A673 (cell line): ENCODE measurements around the gene CFP. TPM values are rescaled to one million over a fixed set of nuclear protein-coding genes. Genes with fewer than 3 reads are reported as not detected.

Experiments
- BruUV-seq: library from RNA; stranded (reverse); fragments of 400-500 nt; replicated peaks from 2 replicates; lab custom pipeline; 2021; lab: Mats Ljungman, UMichigan
- CTCF ChIA-PET: fragments of 300-600 bp; sonication (Branson Sonifier 250); formaldehyde crosslinking; loops from one replicate; lab custom pipeline; 2022; ENCODE audit warnings: antibody characterized with exemption; lab: Charles Lee
- POLR2A ChIA-PET: fragments of 300-600 bp; sonication (Branson Sonifier 250); formaldehyde crosslinking; loops from one replicate; lab custom pipeline; 2022; ENCODE audit warnings: antibody characterized with exemption; ENCODE audit not compliant: low non-redundant PET; lab: Charles Lee
- DNase-seq: peaks from one replicate; pipeline ENCODE4 v3.0.0-alpha.2; 2015; ENCODE audit warnings: low spot score
- H3K27ac ChIP-seq: fragments of 200-600 bp; sonication (generic); 2 replicates; pipeline ENCODE4 v1.5.1; 2016; ENCODE audit warnings: mixed run types, low read depth, mild to moderate bottlenecking, mixed read lengths, antibody characterized with exemption, low read length; ENCODE audit not compliant: poor library complexity, severe bottlenecking
- H3K27me3 ChIP-seq: fragments of 200-600 bp; sonication (generic); replicated peaks from 2 replicates; pipeline ENCODE4 v1.6.1; 2017; ENCODE audit warnings: mixed run types, low read depth, mild to moderate bottlenecking, mixed read lengths, antibody characterized with exemption, low read length; ENCODE audit not compliant: insufficient read depth, poor library complexity
- H3K36me3 ChIP-seq: fragments of 200-600 bp; sonication (generic); 2 replicates; pipeline ENCODE4 v1.6.1; 2016; ENCODE audit warnings: mixed run types, mild to moderate bottlenecking, mixed read lengths, antibody characterized with exemption, low read length; ENCODE audit not compliant: insufficient read depth, poor library complexity, severe bottlenecking
- H3K4me1 ChIP-seq: fragments of 200-600 bp; sonication (generic); 2 replicates; pipeline ENCODE4 v1.6.1; 2017; ENCODE audit warnings: mixed run types, mild to moderate bottlenecking, mixed read lengths, antibody characterized with exemption, low read length; ENCODE audit not compliant: insufficient read depth, poor library complexity, severe bottlenecking
- H3K4me3 ChIP-seq: fragments of 200-600 bp; sonication (generic); 2 replicates; pipeline ENCODE4 v1.5.1; 2016; ENCODE audit warnings: low read depth, mixed run types, mild to moderate bottlenecking, mixed read lengths, low read length; ENCODE audit not compliant: poor library complexity, severe bottlenecking
- H3K9me3 ChIP-seq: fragments of 200-600 bp; sonication (generic); 2 replicates; pipeline ENCODE4 v1.6.1; 2016; ENCODE audit warnings: mixed run types, low read depth, mild to moderate bottlenecking, mixed read lengths, antibody characterized with exemption, low read length; ENCODE audit not compliant: poor library complexity, severe bottlenecking
- EZH2 ChIP-seq: fragments of 200-600 bp; sonication (generic); IDR thresholded peaks from 2 replicates; pipeline ENCODE4 v1.6.1; 2017; ENCODE audit warnings: borderline replicate concordance, low read depth, mild to moderate bottlenecking, mixed read lengths, antibody characterized with exemption, low read length; ENCODE audit not compliant: poor library complexity, severe bottlenecking
- intact Hi-C: fragments of 100-400 bp; cut with micrococcal nuclease; formaldehyde crosslinking; loops from one replicate; pipeline ENCODE4 v1.10.0; 2022; ENCODE audit not compliant: unreplicated experiment
- total RNA-seq: library from RNA; stranded (reverse); gene quantifications from 2 replicates; pipeline ENCODE4 v1.2.3, GENCODE V29; 2021
- TF ChIP-seq, protein P1 (sequence below): fragments of 300-800, 200-600 bp; sonication (generic); conservative IDR thresholded peaks from 2 replicates; pipeline ENCODE4 v1.5.1; 2017; ENCODE audit warnings: low read depth, mild to moderate bottlenecking, antibody characterized with exemption, low read length, moderate library complexity, mixed read lengths

Gene CFP
- total RNA-seq, 1 experiment from 2014 or later, result 2.3 TPM

DNA sequence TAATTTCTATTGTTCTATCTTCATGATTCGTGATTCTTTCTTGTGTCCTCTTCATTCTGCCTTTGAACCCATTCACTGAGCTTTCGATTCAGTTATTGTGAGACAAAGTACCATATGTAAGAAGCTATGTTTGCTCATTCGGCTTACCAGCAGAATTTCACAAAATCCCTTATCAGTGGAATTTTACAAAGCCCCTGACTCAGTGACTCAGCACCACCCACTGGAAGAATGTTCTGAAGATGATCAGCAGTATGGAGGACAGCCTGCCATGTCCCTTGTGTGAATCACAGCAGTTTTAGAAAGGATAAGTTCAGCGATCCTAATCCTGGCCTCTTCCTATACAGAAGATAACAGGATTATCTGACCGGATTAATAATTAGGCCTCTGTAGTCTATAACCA, 35.0 kb upstream of the CFP start:
- no peak overlapping the region for H3K4me3 ChIP-seq
- no peak for DNase-seq
- TF ChIP-seq, protein P1, sequence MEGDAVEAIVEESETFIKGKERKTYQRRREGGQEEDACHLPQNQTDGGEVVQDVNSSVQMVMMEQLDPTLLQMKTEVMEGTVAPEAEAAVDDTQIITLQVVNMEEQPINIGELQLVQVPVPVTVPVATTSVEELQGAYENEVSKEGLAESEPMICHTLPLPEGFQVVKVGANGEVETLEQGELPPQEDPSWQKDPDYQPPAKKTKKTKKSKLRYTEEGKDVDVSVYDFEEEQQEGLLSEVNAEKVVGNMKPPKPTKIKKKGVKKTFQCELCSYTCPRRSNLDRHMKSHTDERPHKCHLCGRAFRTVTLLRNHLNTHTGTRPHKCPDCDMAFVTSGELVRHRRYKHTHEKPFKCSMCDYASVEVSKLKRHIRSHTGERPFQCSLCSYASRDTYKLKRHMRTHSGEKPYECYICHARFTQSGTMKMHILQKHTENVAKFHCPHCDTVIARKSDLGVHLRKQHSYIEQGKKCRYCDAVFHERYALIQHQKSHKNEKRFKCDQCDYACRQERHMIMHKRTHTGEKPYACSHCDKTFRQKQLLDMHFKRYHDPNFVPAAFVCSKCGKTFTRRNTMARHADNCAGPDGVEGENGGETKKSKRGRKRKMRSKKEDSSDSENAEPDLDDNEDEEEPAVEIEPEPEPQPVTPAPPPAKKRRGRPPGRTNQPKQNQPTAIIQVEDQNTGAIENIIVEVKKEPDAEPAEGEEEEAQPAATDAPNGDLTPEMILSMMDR, result no peak
- no peak for TF ChIP-seq EZH2
- no peak overlapping the region for H3K27ac ChIP-seq
- H3K4me1 ChIP-seq, result peaks cover 1% of the 10 kb centered on the region
- ChIA-PET POLR2A (no interaction called here), CTCF (no interaction called here)
- no peaks in the 10 kb centered on the region for H3K27me3 ChIP-seq
- intact Hi-C loops, result no loop called here
- no TSS peak for BruUV-seq
- no peaks in the 10 kb centered on the region for H3K36me3 ChIP-seq
- H3K9me3 ChIP-seq, result no peaks in the 10 kb centered on the region

DNA sequence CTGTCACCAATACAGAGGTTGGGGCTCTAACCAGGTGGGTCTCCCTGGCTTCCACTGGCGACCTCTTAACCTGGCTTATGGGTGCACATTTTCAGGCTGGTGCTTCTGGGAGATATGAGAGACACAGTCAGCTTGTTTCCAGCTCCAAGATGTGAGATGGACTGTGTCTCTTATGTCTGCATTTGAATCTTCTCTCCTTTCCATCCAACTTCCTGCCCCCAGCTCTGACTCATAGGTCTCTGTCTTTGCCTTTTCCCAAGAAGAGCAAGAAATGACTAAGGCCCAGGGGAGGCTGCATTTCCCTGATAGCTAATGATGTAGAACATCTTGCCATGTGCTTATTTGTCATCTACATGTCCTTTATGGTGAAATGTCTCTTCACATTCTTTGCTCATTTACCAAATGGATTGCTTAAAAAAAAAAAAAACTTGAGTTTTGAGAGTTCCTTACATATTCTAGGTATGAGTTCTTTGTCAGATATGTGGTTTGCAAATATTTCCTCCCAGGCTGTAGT, 32.5 kb upstream of the CFP start:
- ChIA-PET CTCF (no interaction called here), POLR2A (no interaction called here)
- no peak overlapping the region for H3K4me3 ChIP-seq
- BruUV-seq, result no TSS peak
- TF ChIP-seq, protein P1, result no peak
- no peak for TF ChIP-seq EZH2
- peak; percentile 66 for DNase-seq
- H3K9me3 ChIP-seq, result no peaks in the 10 kb centered on the region
- H3K27ac ChIP-seq, result no peak overlapping the region
- H3K4me1 ChIP-seq, result peaks cover 4% of the 10 kb centered on the region
- intact Hi-C loops, result no loop called here
- H3K36me3 ChIP-seq, result peaks cover 3% of the 10 kb centered on the region
- no peaks in the 10 kb centered on the region for H3K27me3 ChIP-seq

DNA sequence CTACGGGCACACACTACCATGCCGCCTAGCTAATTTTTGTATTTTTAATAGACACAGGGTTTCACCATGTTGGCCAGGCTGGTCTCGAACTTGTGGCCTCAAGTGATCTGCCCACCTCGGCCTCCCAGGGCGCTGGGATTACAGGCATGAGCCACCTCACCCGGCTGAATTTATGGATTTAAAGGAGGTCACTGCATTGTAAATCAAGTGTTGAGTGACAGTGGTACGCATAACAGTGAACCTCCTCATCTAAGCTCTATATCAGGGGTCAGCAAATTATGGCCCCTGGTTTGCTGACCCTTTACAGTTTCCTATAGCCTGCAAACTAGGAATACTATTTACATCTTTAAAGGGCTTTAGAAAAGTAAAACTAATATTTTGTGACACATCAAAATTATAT, 31.8 kb upstream of the CFP start:
- H3K27ac ChIP-seq, result no peak overlapping the region

More for the DNA sequence above, 31.8 kb upstream of the CFP start:
- DNase-seq, result no peak
- Histone ChIP-seq H3K9me3 (no peaks in the 10 kb centered on the region), H3K4me3 (no peak overlapping the region), H3K27me3 (no peaks in the 10 kb centered on the region), H3K4me1 (peaks cover 4% of the 10 kb centered on the region), H3K36me3 (peaks cover 8% of the 10 kb centered on the region)
- ChIA-PET CTCF (no interaction called here), POLR2A (no interaction called here)
- intact Hi-C loops, result no loop called here
- no TSS peak for BruUV-seq
- TF ChIP-seq, protein P1, result no peak
- no peak for TF ChIP-seq EZH2
